HK-2 (cell line): ENCODE measurements around the gene PRSS22.

Experiments used
- DNase-seq: peaks from one replicate; pipeline ENCODE4 v3.0.0-alpha.2; 2018; ENCODE audit not compliant: unreplicated experiment

The PRSS22 gene

GRCh38 chr16:2816751-2817339, 41.1 kb downstream of the PRSS22 start, which contains the start of gene PRSS21:
Gene PRSS21 (plus strand): TSS chr16:2817237. CDS start chr16:2817269, 32 bp downstream.
- no peak for DNase-seq

GRCh38 chr16:2815299-2815771, 42.6 kb downstream of the PRSS22 start:
- no peak for DNase-seq

GRCh38 chr16:2814551-2815298, 43.2 kb downstream of the PRSS22 start:
- DNase-seq: no peak

GRCh38 chr16:2813771-2814221, 44.2 kb downstream of the PRSS22 start:
- no peak for DNase-seq

- DNase-seq: no peak
These were observed 46.1 kb downstream of the PRSS22 start for GRCh38 chr16:2811703-2812471.

GRCh38 chr16:2810651-2811050, 47.3 kb downstream of the PRSS22 start:
- no peak for DNase-seq

GRCh38 chr16:2809149-2809760, 48.7 kb downstream of the PRSS22 start:
- no peak for DNase-seq

GRCh38 chr16:2808181-2808580, 49.8 kb downstream of the PRSS22 start:
- no peak for DNase-seq

GRCh38 chr16:2806286-2806685, 51.7 kb downstream of the PRSS22 start:
- no peak for DNase-seq

- no peak for DNase-seq
These were observed 53.2 kb downstream of the PRSS22 start for GRCh38 chr16:2804728-2805127.

GRCh38 chr16:2803545-2804195, 54.3 kb downstream of the PRSS22 start:
- no peak for DNase-seq
